Parathyroid adenoma (tissue), 2 donors: ENCODE data around the gene OR10G3.
"Not testable (repeated sequence)": the region's sequence is repeated elsewhere in the genome, so short reads cannot be mapped to it uniquely, and the experiment has no call there.

ENCODE experiments used
- H2AFZ ChIP-seq: fragments of 300-600 bp; sonication (generic); one replicate; pipeline ENCODE4 v1.7.0; 2017; ENCODE audit warnings: antibody characterized with exemption, mild to moderate bottlenecking
- H3K27ac ChIP-seq: fragments of 300-600 bp; sonication (generic); one replicate; pipeline ENCODE4 v1.7.0; 2017
- H3K27me3 ChIP-seq: fragments of 300-600 bp; sonication (generic); one replicate; pipeline ENCODE4 v1.7.0; 2017; ENCODE audit warnings: low read length; ENCODE audit not compliant: control insufficient read depth, insufficient read depth
- H3K36me3 ChIP-seq: fragments of 300-600 bp; sonication (generic); one replicate; pipeline ENCODE4 v1.7.0; 2017; ENCODE audit warnings: low read length; ENCODE audit not compliant: control insufficient read depth, insufficient read depth
- H3K4me1 ChIP-seq: fragments of 300-600 bp; sonication (generic); one replicate; pipeline ENCODE4 v1.7.0; 2017; ENCODE audit warnings: control low read depth
- H3K4me2 ChIP-seq: fragments of 300-600 bp; sonication (generic); one replicate; pipeline ENCODE4 v1.7.0; 2017; ENCODE audit warnings: low read length
- H3K4me3 ChIP-seq: fragments of 300-600 bp; sonication (generic); one replicate; pipeline ENCODE4 v1.7.0; 2017; ENCODE audit warnings: low read depth, low read length
- H3K79me2 ChIP-seq: fragments of 300-600 bp; sonication (generic); one replicate; pipeline ENCODE4 v1.7.0; 2017; ENCODE audit warnings: control low read depth
- H3K9ac ChIP-seq: fragments of 300-600 bp; sonication (generic); one replicate; pipeline ENCODE4 v1.7.0; 2017; ENCODE audit warnings: mild to moderate bottlenecking
- H3K9me3 ChIP-seq: fragments of 300-600 bp; sonication (generic); one replicate; pipeline ENCODE4 v1.7.0; 2017; ENCODE audit warnings: low read length; ENCODE audit not compliant: control insufficient read depth
- TF ChIP-seq, protein P1 (sequence below): fragments of 300-600 bp; sonication (generic); IDR thresholded peaks from one replicate; pipeline ENCODE4 v1.7.0; 2017; ENCODE audit warnings: antibody characterized with exemption, mild to moderate bottlenecking
- donor health status: primary hyperparathyroidism.

OR10G3 gene

DNA sequence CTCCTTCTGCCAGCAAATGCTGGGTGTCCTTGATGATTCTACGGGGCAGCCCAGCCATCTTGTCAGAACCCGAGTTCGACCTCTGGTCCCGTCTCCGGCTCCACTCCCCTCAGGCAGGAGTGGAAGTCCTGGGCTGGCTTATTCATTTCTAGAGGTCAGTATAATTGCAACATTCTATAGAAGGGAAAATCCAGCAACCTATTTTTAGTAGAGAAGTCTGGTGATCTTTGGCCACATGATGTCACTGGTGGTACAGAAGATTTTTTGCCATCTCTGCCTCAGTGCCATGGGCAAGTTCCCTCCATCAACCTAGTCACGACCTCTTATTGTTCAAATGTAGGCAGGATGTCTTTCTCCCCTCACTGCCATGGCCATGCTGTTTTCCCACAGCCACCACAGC, 32.4 kb upstream of the OR10G3 start:
- no peak overlapping the region for H3K4me3 ChIP-seq

DNA sequence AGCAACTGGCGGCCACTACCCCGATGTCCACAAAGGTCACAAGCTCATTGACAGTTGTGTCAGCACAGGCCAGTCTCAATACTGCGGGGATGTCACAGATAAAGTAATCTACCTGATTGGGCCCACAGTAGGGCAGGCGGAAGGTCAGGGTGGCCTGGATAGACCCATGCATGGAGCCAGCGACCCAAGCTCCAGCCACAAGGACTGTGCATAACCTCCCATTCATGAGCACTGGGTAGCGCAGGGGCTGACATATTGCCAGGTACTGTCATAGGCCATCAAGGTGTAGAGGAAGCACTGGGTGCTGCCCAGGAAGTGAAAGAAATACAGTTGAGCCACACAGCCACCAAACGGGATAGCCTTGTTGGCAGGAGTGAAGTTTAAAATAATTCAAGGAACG, 22.3 kb upstream of the OR10G3 start:
- H3K79me2 ChIP-seq, H3K4me2 ChIP-seq, H3K27me3 ChIP-seq, H3K9me3 ChIP-seq, H2AFZ ChIP-seq, H3K4me1 ChIP-seq, H3K9ac ChIP-seq, H3K36me3 ChIP-seq, H3K4me3 ChIP-seq, H3K27ac ChIP-seq: not testable (repeated sequence)

More for the DNA sequence above, 32.4 kb upstream of the OR10G3 start:
- no peak overlapping the region for H3K4me2 ChIP-seq
- H2AFZ ChIP-seq, result no peak overlapping the region
- H3K27ac ChIP-seq, result no peak overlapping the region
- H3K79me2 ChIP-seq, result no peaks in the 10 kb centered on the region
- no peaks in the 10 kb centered on the region for H3K27me3 ChIP-seq
- no peaks in the 10 kb centered on the region for H3K4me1 ChIP-seq
- no peaks in the 10 kb centered on the region for H3K9me3 ChIP-seq
- H3K36me3 ChIP-seq, result no peaks in the 10 kb centered on the region
- TF ChIP-seq, protein P1, sequence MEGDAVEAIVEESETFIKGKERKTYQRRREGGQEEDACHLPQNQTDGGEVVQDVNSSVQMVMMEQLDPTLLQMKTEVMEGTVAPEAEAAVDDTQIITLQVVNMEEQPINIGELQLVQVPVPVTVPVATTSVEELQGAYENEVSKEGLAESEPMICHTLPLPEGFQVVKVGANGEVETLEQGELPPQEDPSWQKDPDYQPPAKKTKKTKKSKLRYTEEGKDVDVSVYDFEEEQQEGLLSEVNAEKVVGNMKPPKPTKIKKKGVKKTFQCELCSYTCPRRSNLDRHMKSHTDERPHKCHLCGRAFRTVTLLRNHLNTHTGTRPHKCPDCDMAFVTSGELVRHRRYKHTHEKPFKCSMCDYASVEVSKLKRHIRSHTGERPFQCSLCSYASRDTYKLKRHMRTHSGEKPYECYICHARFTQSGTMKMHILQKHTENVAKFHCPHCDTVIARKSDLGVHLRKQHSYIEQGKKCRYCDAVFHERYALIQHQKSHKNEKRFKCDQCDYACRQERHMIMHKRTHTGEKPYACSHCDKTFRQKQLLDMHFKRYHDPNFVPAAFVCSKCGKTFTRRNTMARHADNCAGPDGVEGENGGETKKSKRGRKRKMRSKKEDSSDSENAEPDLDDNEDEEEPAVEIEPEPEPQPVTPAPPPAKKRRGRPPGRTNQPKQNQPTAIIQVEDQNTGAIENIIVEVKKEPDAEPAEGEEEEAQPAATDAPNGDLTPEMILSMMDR, result no peak
- H3K9ac ChIP-seq, result no peak overlapping the region

- Histone ChIP-seq H2AFZ (no peak overlapping the region), H3K27me3 (no peaks in the 10 kb centered on the region), H3K4me1 (no peaks in the 10 kb centered on the region), H3K4me3 (no peak overlapping the region), H3K9me3 (no peaks in the 10 kb centered on the region), H3K4me2 (no peak overlapping the region), H3K9ac (no peak overlapping the region), H3K36me3 (no peaks in the 10 kb centered on the region), H3K27ac (no peak overlapping the region), H3K79me2 (no peaks in the 10 kb centered on the region)
- TF ChIP-seq, protein P1, result no peak
Observed at GRCh38 chr14:21589317-21589716, 9.4 kb upstream of the OR10G3 start.

GRCh38 chr14:21575661-21576060, 4.2 kb downstream of the OR10G3 start:
- TF ChIP-seq, protein P1, result no peak
- no peak overlapping the region for H3K4me3 ChIP-seq

DNA sequence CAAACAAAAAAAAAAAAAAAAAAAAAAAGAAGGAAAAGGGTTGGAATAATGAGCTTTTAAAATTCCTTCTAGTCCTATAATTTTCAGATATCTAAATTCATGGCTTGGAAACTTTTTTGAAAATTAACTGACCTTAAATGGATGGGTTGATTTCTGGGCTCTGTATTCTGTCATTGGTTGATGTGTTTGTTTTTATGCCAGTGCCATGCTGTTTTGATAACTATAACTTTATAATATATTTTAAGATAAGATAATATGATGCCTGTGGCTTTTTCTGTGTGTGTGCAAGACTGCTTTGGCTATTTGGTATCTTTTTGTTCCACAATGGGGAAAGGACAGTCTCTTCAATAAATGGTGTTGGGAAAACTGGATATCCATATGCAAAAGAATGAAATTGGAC, 7.3 kb downstream of the OR10G3 start:
- Histone ChIP-seq H3K4me2 (no peak overlapping the region), H3K4me3 (no peak overlapping the region), H3K9ac (no peak overlapping the region), H3K27me3 (no peaks in the 10 kb centered on the region), H3K79me2 (no peaks in the 10 kb centered on the region), H3K36me3 (no peaks in the 10 kb centered on the region), H3K4me1 (no peaks in the 10 kb centered on the region), H3K27ac (no peak overlapping the region), H2AFZ (no peak overlapping the region), H3K9me3 (no peaks in the 10 kb centered on the region)
- TF ChIP-seq, protein P1, result no peak

More at GRCh38 chr14:21575661-21576060, 4.2 kb downstream of the OR10G3 start:
- no peaks in the 10 kb centered on the region for H3K9me3 ChIP-seq
- no peak overlapping the region for H2AFZ ChIP-seq
- H3K79me2 ChIP-seq, result no peaks in the 10 kb centered on the region
- H3K27me3 ChIP-seq, result no peaks in the 10 kb centered on the region
- H3K4me2 ChIP-seq, result no peak overlapping the region
- H3K36me3 ChIP-seq, result no peaks in the 10 kb centered on the region
- H3K9ac ChIP-seq, result no peak overlapping the region
- H3K27ac ChIP-seq, result no peak overlapping the region
- no peaks in the 10 kb centered on the region for H3K4me1 ChIP-seq
